ENCODE results near the gene DDA1. TPM values are rescaled to one million over a fixed set of nuclear protein-coding genes. Genes with fewer than 3 reads are reported as not detected.

The DDA1 gene
- total and polyA plus RNA-seq, 2 of the 13 experiments (the other 11 are each of a cell fraction or from before 2014, with no cell fraction given): 24.5 to 26.0 TPM

GRCh38 chr19:17283504-17283996, 25.8 kb upstream of the DDA1 start:
- FAIRE-seq: no peak
- Histone ChIP-seq H3K27ac (ENCODE audit: extremely low read length, insufficient read depth, low read length) (no peak overlapping the region), H3K4me2 (ENCODE audit: low read depth, low read length) (no peak overlapping the region), H3K79me2 (ENCODE audit: insufficient read depth, low read length) (no peaks in the 10 kb centered on the region), H2AFZ (ENCODE audit: low read length) (no peak overlapping the region), H3K9ac (ENCODE audit: insufficient read depth, low read depth, low read length) (no peak overlapping the region), H3K4me1 (ENCODE audit: insufficient read depth, low read length) (0 out of 2 replicates have a peak, but pooled peaks cover 6% of the 10 kb centered on the region), H3K4me3 (replicated peaks in 1 of 3; ENCODE audit: insufficient read depth in 1 of 3, low read depth in 2 of 3, low read length in 3 of 3) (no peak overlapping the region), H3K27me3 (ENCODE audit: control insufficient read depth in 1 of 2, insufficient read depth in 2 of 2, low read length in 2 of 2) (no peaks in the 10 kb centered on the region), H3K36me3 (replicated peaks in 1 of 2; ENCODE audit: control insufficient read depth in 1 of 2, insufficient read depth in 2 of 2, low read length in 2 of 2) (peaks cover 1 to 5% of the 10 kb centered on the region in 2 experiments; a peak in 2 of 5 replicates), H4K20me1 (ENCODE audit: insufficient read depth, low read length) (no peaks in the 10 kb centered on the region), H3K9me3 (ENCODE audit: low read length) (no peaks in the 10 kb centered on the region)
- intact Hi-C loops (cut with micrococcal nuclease; ENCODE audit: unreplicated experiment): loop anchor here (5.0 kb wide), 1 partner anchor 216 kb away; no protein-coding TSS in a partner anchor
- no peak for TF ChIP-seq ZNF589 (CRISPR knock-in tag; conservative IDR thresholded peaks at IDR 0.05)
- TF ChIP-seq, protein P1, sequence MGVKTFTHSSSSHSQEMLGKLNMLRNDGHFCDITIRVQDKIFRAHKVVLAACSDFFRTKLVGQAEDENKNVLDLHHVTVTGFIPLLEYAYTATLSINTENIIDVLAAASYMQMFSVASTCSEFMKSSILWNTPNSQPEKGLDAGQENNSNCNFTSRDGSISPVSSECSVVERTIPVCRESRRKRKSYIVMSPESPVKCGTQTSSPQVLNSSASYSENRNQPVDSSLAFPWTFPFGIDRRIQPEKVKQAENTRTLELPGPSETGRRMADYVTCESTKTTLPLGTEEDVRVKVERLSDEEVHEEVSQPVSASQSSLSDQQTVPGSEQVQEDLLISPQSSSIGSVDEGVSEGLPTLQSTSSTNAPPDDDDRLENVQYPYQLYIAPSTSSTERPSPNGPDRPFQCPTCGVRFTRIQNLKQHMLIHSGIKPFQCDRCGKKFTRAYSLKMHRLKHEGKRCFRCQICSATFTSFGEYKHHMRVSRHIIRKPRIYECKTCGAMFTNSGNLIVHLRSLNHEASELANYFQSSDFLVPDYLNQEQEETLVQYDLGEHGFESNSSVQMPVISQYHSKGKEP (CRISPR knock-in tag; IDR thresholded peaks at IDR 0.05): no peak
- TF ChIP-seq, protein P2, sequence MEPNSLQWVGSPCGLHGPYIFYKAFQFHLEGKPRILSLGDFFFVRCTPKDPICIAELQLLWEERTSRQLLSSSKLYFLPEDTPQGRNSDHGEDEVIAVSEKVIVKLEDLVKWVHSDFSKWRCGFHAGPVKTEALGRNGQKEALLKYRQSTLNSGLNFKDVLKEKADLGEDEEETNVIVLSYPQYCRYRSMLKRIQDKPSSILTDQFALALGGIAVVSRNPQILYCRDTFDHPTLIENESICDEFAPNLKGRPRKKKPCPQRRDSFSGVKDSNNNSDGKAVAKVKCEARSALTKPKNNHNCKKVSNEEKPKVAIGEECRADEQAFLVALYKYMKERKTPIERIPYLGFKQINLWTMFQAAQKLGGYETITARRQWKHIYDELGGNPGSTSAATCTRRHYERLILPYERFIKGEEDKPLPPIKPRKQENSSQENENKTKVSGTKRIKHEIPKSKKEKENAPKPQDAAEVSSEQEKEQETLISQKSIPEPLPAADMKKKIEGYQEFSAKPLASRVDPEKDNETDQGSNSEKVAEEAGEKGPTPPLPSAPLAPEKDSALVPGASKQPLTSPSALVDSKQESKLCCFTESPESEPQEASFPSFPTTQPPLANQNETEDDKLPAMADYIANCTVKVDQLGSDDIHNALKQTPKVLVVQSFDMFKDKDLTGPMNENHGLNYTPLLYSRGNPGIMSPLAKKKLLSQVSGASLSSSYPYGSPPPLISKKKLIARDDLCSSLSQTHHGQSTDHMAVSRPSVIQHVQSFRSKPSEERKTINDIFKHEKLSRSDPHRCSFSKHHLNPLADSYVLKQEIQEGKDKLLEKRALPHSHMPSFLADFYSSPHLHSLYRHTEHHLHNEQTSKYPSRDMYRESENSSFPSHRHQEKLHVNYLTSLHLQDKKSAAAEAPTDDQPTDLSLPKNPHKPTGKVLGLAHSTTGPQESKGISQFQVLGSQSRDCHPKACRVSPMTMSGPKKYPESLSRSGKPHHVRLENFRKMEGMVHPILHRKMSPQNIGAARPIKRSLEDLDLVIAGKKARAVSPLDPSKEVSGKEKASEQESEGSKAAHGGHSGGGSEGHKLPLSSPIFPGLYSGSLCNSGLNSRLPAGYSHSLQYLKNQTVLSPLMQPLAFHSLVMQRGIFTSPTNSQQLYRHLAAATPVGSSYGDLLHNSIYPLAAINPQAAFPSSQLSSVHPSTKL (CRISPR knock-in tag; IDR thresholded peaks at IDR 0.05): no peak
- no peak for TF ChIP-seq NFIC (IDR thresholded peaks at IDR 0.05; ENCODE audit: low read length)
- no peak for TF ChIP-seq ZNF292 (CRISPR knock-in tag; IDR thresholded peaks at IDR 0.05; ENCODE audit: borderline replicate concordance, low read depth)
- TF ChIP-seq KDM3A (CRISPR knock-in tag; IDR thresholded peaks at IDR 0.05; ENCODE audit: low read depth): no peak
- TF ChIP-seq ZNF564 (CRISPR knock-in tag; IDR thresholded peaks at IDR 0.05): no peak
- TF ChIP-seq, protein P3, sequence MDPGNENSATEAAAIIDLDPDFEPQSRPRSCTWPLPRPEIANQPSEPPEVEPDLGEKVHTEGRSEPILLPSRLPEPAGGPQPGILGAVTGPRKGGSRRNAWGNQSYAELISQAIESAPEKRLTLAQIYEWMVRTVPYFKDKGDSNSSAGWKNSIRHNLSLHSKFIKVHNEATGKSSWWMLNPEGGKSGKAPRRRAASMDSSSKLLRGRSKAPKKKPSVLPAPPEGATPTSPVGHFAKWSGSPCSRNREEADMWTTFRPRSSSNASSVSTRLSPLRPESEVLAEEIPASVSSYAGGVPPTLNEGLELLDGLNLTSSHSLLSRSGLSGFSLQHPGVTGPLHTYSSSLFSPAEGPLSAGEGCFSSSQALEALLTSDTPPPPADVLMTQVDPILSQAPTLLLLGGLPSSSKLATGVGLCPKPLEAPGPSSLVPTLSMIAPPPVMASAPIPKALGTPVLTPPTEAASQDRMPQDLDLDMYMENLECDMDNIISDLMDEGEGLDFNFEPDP (CRISPR knock-in tag; conservative IDR thresholded peaks at IDR 0.05): no peak
- TF ChIP-seq ZFX (CRISPR knock-in tag; IDR thresholded peaks at IDR 0.05; ENCODE audit: low read depth): no peak
- no peak for TF ChIP-seq ZNF776 (CRISPR knock-in tag; IDR thresholded peaks at IDR 0.05)
- TF ChIP-seq RFX1 (IDR thresholded peaks at IDR 0.05): no peak
- TF ChIP-seq ZNF546 (CRISPR knock-in tag; conservative IDR thresholded peaks at IDR 0.05): no peak
- no peak for TF ChIP-seq JARID2 (CRISPR knock-in tag; IDR thresholded peaks at IDR 0.05; ENCODE audit: insufficient replicate concordance)
- BruUV-seq (replicated peaks): no TSS peak
- POLR2A ChIA-PET: interaction anchor here (0.6 kb wide), 1 partner anchor 89 kb away, joined by 4 read pairs; no protein-coding TSS in a partner anchor
- in situ Hi-C loops (cut with HindIII; ENCODE audit: extremely low pct_ligation_motif_present, low pct_unique_long_range_greater_than_20kb): loop anchor here (5.0 kb wide), 2 partner anchors 81 to 216 kb away; no protein-coding TSS in a partner anchor
- ATAC-seq: no peak
- CTCF ChIA-PET (ENCODE audit: low intra/inter-chr PET ratio, low total read pairs): interaction anchor here (2.2 to 2.3 kb wide), 2 partner anchors 78 to 216 kb away, joined by 16 to 17 read pairs; no protein-coding TSS in a partner anchor
- DNase-seq (ENCODE audit: low spot score): no peak
- 82% methylated on average over 5 of the region's 7 CpGs for WGBS (ENCODE audit: low lambda C conversion rate)
